ENCODE measurements around the gene AURKAIP1.

AURKAIP1 gene

GRCh38 chr1:1345860-1346500 is 29.0 kb downstream of the AURKAIP1 start:
- DNase-seq, result no peak

GRCh38 chr1:1345384-1345783 is 29.6 kb downstream of the AURKAIP1 start:
- no peak for DNase-seq

GRCh38 chr1:1344655-1345361 is 30.2 kb downstream of the AURKAIP1 start:
- DNase-seq, result no peak

GRCh38 chr1:1343811-1344421 is 31.1 kb downstream of the AURKAIP1 start:
- no peak for DNase-seq

- DNase-seq, result no peak
Observed at GRCh38 chr1:1342584-1343115, 32.4 kb downstream of the AURKAIP1 start.

GRCh38 chr1:1342061-1342562 is 32.9 kb downstream of the AURKAIP1 start:
- DNase-seq, result no peak

- DNase-seq, result no peak
Observed at GRCh38 chr1:1341549-1342021, 33.4 kb downstream of the AURKAIP1 start.

GRCh38 chr1:1340791-1341548 is 34.0 kb downstream of the AURKAIP1 start:
- no peak for DNase-seq

GRCh38 chr1:1340185-1340584 is 34.8 kb downstream of the AURKAIP1 start:
- DNase-seq, result no peak

- DNase-seq, result no peak
Observed at GRCh38 chr1:1338278-1338677, 36.7 kb downstream of the AURKAIP1 start.

- DNase-seq, result no peak
Observed at GRCh38 chr1:1337793-1338147, 37.2 kb downstream of the AURKAIP1 start.

GRCh38 chr1:1336931-1337792 is 37.8 kb downstream of the AURKAIP1 start:
- no peak for DNase-seq

- DNase-seq, result no peak
Observed at GRCh38 chr1:1336446-1336845, 38.6 kb downstream of the AURKAIP1 start.

- DNase-seq, result no peak
Observed at GRCh38 chr1:1335792-1336248, 39.2 kb downstream of the AURKAIP1 start.

GRCh38 chr1:1335283-1335682 is 39.7 kb downstream of the AURKAIP1 start:
- DNase-seq, result no peak

GRCh38 chr1:1334835-1335234 is 40.2 kb downstream of the AURKAIP1 start:
- no peak for DNase-seq

- DNase-seq, result no peak
Observed at GRCh38 chr1:1333551-1334241, 41.3 kb downstream of the AURKAIP1 start.

GRCh38 chr1:1332774-1333480 is 42.1 kb downstream of the AURKAIP1 start:
- no peak for DNase-seq

- DNase-seq, result no peak
Observed at GRCh38 chr1:1332031-1332755, 42.8 kb downstream of the AURKAIP1 start.
